ENCODE results near the gene PCDH9. TPM values are rescaled to one million over a fixed set of nuclear protein-coding genes. Genes with fewer than 3 reads are reported as not detected.

The PCDH9 gene
- total and polyA plus RNA-seq, 2 experiments from 2014 or later, result 0.31 to 0.52 TPM

DNA sequence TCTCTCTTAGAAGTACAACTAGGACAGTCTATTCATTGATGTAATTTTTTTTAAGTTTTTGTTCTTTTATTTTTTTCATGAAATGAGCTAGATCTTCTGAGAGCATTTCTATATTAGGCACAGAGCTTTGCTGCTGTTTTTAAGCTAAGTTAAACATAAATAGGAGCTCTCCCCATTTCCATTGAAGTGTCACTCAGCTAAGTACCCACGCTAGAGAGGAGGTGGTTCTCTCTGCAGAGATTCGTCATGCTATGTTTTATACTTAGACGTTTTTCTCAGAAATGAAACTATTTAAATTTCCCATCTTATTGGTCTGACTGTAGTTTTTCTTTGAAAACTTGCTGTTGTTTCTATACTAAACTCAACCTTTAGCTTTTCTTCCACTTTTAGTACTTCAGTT, 271.5 kb downstream of the PCDH9 start (continued):
- TF ChIP-seq ZNF331 (CRISPR knock-in tag; IDR thresholded peaks at IDR 0.05; ENCODE audit: low read depth), result no peak

DNA sequence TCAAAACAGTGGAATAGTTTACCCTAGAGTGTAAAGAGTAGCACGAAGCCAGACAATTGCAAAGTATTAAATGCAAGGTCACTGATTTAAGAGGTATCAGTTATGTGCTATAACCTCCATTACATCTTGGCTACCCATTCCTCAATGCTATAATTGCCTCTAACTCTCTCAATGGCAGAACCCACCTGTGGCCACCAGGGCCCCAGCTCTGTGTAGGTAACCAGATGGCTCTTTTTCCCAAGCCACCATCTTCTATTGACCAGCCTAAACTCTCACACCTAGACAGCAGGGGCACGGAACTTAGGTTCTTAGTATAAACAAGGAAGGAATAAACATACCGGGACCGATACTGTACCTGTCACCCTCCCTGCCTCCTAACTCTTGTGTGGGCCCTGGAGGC, 277.6 kb downstream of the PCDH9 start:
- ATAC-seq, result peak; percentile 67; the same call in 2 of the 3 replicates
- no peaks in the 10 kb centered on the region; the same call in none of the 2 replicates for H3K9me2 ChIP-seq (ENCODE audit: insufficient read depth)

More for the DNA sequence above, 277.6 kb downstream of the PCDH9 start:
- Histone ChIP-seq H3K79me2 (replicated peaks; ENCODE audit: insufficient read depth) (no peaks in the 10 kb centered on the region), H2AFZ (no peak overlapping the region), H3K27me3 (ENCODE audit: insufficient read depth) (no peaks in the 10 kb centered on the region), H3K4me1 (ENCODE audit: insufficient read depth) (peaks cover 45% of the 10 kb centered on the region), H3K4me2 (no peak overlapping the region), H4K20me1 (replicated peaks; ENCODE audit: insufficient read depth) (no peaks in the 10 kb centered on the region), H3K4me3 (no peak overlapping the region), H3K36me3 (ENCODE audit: insufficient read depth) (no peaks in the 10 kb centered on the region), H3K27ac (ENCODE audit: low read depth) (no peak overlapping the region), H3F3A (replicated peaks; ENCODE audit: low read depth) (no peaks in the 10 kb centered on the region)
- Mint-ChIP-seq H3K27me3 (ENCODE audit: insufficient read depth, low read depth, poor library complexity) (no peaks in the 10 kb centered on the region), H3K9me3 (no peaks in the 10 kb centered on the region), H3K4me1 (peaks cover 62% of the 10 kb centered on the region), H3K27ac (no peak overlapping the region), H3K4me3 (no peak overlapping the region), H3K36me3 (ENCODE audit: low read depth) (no peaks in the 10 kb centered on the region)
- TF ChIP-seq ETS1 (IDR thresholded peaks at IDR 0.05) (no peak), ZNF114 (CRISPR knock-in tag; IDR thresholded peaks at IDR 0.05) (no peak), CREB1 (CRISPR knock-in tag; IDR thresholded peaks at IDR 0.05; ENCODE audit: low read depth) (no peak), ZNF331 (CRISPR knock-in tag; IDR thresholded peaks at IDR 0.05; ENCODE audit: low read depth) (no peak), STAT1 (IDR thresholded peaks at IDR 0.05; ENCODE audit: unreplicated experiment) (no peak), EZH2phosphoT487 (IDR thresholded peaks at IDR 0.05; ENCODE audit: unreplicated experiment) (no peak), POLR2AphosphoS5 (IDR thresholded peaks at IDR 0.05; ENCODE audit: low read depth) (no peak), NANOG (IDR thresholded peaks at IDR 0.05; ENCODE audit: borderline replicate concordance) (no peak), ZNF462 (CRISPR knock-in tag; IDR thresholded peaks at IDR 0.05) (no peak), EZH2 (IDR thresholded peaks at IDR 0.05; ENCODE audit: low read depth, unreplicated experiment) (no peak), JUNB (IDR thresholded peaks at IDR 0.05; ENCODE audit: unreplicated experiment) (no peak), REST (IDR thresholded peaks at IDR 0.05; ENCODE audit: unreplicated experiment) (no peak), CTCF (conservative IDR thresholded peaks at IDR 0.05; ENCODE audit: low read depth in 2 of 2) (no peak; a peak in 1 of 4 replicates)
- peak; percentile 16 for DNase-seq (ENCODE audit: low spot score)

Data from GM23338 (cell line).